Raji (cell line): Measurements from ENCODE around the gene KIZ.

ENCODE experiments used
- POLR2A ChIP-seq: IDR thresholded peaks from 2 replicates; pipeline ENCODE4 v1.6.1; 2011; ENCODE audit warnings: low read depth, low read length, control low read depth; ENCODE audit not compliant: insufficient read depth

The KIZ gene

DNA sequence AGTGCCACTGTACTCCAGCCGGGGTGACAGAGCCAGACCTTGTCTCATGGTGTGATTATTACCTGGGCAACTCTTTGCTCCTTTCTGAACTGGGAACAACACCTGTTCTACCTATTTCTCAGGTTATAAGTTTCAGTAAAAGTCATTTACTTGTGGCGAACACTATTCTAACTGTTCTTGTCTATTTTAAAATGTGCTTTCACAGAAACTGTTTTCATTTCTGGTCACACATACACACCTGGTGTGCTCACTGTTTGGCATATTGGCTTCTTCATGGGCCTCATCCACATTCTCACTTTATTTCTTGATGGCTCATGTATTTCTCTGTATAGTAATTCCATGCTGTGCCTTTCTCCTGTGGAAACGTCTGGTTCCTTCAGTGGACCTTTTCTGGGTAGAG, 146.8 kb downstream of the KIZ start:
- no peak for TF ChIP-seq POLR2A

DNA sequence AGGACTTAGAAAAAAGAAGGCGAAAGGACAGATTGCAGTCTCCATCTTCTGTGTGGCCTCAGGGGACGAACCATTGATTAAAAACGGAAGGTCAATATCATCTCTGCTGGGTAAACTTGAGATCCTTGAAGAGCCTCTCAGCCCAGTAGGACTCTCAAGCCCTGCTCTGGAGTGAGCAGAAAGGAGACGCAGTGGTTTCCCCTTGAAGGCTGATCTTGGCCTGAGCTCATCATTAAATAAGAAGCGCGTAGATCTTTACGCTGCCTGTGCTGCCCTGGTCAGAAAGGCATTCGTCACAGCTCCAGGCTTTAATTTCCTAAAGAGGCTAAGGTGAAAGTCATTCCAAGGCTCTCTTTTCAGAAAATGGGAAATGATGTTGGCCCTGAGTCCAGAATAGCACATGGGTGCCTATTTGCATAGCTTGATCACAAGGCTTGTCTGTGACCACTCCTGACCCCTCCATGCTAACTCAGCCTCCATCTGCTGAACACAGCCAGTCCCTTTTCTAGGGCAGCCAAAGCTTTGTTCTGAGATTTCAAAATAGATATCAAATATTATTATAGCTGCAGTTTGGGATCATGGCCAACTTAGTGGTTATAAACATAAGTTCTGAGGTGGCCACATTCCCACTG, 148.0 kb downstream of the KIZ start:
- no peak for TF ChIP-seq POLR2A

DNA sequence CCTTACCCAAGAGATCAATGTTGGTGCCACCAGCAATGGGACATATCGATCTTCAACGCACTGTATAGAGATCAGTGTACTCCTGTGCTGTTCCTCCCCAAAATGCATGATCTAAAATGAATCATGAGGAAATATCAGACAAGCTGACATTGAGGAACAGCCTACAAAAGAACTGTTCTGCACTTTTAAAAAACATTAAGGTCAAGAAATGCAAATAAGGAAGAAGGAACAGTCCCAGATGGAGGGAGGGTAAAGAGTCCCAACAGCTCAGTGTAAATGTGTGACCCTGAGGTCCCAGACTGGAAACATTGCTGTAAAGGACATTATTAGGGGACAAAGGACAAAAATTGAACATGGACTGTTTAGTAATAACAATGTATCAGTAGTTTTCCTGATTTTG, 152.9 kb downstream of the KIZ start:
- TF ChIP-seq POLR2A: no peak

DNA sequence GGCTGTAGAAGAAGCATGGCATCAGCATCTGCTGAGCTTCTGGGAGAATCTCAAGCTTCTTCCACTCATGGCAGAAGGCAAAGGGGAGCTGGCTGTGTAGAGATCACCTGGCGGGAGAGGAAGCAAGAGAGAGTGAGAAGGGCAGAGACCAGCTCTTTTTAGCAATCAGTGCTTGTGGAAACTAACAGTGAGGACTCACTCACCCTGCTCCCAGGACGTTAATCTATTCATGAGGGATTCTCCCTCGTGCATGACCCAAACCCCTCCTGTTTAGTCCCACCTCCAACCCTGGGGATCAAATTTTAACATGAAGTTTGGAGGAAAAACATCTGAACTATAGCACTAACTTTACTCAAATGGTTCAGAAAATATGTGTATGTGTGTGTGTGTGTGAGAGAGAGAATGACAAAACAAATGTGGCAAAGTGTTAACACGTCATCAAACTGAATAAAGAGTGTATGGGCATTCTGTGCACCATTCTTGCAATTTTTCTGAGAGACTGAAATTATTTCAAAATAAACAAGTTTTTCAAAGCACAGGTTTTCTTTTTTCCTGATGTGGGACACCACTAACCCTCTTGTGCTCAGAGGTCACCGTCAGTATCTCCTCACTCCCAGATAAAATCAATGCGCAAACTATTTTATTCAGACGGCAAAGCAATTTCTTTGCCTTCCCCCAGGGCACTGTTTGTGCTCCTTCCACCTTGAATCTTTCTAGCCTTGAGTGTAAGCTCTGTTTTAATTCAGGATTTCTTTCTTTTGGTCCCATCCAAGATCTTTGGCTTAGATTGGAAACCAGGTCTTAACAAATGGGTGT, 154.0 kb downstream of the KIZ start:
- no peak for TF ChIP-seq POLR2A

DNA sequence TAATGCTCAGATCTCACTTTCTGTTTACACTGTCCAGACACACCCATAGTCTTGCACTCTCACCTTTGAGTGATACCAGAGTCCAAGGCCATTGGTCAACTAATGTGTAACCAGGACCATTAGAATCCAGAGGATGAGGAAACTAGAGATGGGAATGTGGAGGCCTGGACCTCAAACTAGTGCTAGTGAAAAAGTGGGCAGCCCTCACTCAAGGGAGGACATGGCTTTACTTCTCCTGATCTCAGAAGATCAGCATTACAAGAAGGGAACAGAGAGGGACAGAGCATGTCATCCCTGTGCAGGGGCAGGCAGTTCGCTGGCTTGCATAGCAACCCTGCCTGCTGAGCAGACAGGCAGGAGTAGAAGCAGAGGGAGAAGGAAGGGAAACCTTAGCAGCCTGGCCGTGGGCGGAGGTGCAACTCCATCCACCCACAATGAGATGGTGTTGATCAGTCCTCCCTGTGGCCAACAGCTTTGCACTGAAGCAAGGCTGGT, 154.7 kb downstream of the KIZ start:
- no peak for TF ChIP-seq POLR2A

DNA sequence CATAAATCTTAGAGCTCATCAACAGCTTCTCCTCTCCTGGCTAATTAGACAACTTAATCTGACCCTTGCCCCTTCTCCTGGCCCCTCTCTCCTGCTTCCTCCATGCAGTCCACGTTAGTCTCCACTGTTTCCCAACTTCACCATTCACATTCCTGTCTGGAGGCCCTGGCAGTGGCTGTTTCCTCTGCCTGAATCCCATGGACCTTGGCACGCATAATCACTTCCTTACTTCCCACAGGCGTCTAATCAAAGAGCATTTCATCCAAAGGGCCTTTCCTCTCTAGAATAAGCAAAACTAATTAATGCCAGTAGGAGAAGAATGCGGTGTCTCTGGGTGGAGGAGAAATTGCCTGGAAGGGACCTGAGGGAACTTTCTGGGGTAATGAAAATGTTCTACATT, 160.9 kb downstream of the KIZ start:
- no peak for TF ChIP-seq POLR2A

DNA sequence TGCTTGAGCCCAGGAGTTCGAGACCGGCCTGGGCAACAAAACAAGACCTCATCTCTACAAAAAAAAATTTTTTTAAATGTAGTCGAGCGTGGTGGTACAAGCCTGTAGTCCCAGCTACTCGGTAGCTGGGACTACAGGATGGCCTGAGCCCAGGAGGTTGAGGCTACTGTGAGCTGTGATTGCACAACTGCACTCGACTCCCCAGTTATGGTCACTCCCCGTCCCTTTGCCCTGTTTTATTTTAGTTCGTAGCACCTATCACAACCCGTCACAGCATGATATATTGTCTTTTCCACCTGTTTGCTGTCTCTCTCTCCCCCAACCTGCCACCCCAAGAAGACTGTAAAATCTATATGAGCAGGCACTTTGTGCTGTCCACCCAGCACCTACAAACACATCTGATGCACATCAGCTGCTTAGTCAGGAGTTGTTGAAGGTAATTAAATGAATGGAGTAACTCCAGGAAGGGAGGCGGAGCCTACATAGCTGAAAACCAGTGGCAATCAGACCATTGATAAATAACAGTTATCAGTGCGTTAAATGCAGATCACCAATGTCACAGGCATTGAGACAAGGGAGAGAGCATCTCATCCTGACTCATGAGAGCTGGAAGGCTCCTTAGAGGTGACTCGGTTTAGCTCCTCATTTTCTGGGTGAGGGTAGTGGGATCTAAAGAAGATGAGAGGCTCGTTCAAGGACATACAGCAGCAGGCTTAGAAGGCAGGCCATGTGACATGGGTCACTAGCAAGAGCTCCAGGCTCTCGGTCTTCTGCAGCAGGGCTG, 162.9 kb downstream of the KIZ start:
- no peak for TF ChIP-seq POLR2A

DNA sequence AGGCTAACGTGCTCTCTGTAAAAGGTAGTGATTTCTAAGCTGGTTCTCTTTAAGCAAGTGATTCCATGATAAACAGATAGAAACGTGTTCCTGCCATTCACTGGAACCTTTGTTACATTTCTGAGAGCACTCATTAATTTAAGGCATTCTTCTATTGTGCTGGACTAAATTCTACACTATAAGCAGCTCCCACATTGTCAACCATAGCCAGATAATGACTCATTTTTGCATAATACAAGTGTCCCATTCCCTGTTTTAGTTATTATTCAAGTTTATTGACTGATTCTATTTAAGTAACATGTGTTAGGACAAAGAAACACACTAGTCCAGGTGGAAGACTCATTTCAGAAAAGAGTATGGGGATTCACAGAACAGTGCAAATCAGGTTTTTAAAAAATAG, 163.8 kb downstream of the KIZ start:
- no peak for TF ChIP-seq POLR2A

DNA sequence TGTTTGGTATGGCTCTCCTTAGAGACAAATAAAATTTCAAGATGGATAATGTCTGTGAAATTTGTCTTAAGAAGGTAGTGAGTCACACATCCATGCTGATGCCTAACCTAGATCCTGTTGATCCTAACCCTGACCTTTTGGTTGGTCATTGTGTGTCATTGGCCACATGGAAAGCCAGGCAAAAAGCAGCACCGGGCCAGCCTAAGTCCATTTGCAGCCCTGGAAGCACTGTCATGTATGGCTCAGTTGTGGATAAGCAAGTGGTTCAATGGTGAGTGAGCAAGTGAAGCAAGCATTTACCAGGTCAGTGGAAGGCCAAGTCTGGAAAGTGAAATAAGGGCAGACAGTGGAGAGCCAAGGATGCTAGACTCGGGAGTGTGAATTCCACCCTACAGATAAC, 165.1 kb downstream of the KIZ start:
- no peak for TF ChIP-seq POLR2A

DNA sequence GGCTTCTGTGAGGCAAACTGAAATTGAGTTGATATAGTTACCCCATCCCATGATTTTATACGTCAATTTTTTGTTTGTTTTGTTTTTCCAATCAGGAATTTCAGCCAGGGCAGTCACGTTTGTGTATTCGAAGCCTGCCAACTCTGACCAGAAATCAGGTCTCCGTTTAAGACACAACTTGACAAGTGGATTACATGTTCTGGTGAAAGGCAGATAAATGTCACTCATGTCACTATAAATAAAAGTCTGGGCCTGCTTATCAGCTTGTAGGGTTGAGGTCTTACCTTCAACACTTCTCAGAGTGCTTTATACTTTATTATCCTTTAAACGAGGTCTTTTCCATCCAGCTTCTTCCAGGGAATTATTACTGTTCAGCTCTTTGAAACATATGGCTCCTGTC, 168.9 kb downstream of the KIZ start:
- TF ChIP-seq POLR2A: no peak
